Measurements from ENCODE around the gene SAV1.

- TF ChIP-seq GABPA (IDR thresholded peaks at IDR 0.05; ENCODE audit: borderline replicate concordance, insufficient read depth, low read length) (no peak), KDM1A (IDR thresholded peaks at IDR 0.05; ENCODE audit: borderline replicate concordance, low read length) (no peak)
These were observed 61.6 kb downstream of the SAV1 start for GRCh38 chr14:50606468-50606867.

Measured in H1 (cell line).